ENCODE results near the gene ALDH18A1. TPM values are rescaled to one million over a fixed set of nuclear protein-coding genes. Genes with fewer than 3 reads are reported as not detected.

The ALDH18A1 gene
- total RNA-seq, 4 donors from 2014 or later: 2.6 to 6.7 (median 5.7) TPM

GRCh38 chr10:95560278-95561176 is 96.0 kb downstream of the ALDH18A1 start:
- peak overlapping the region; percentile 86 to 98 (median 88) for H3K4me3 ChIP-seq
- in situ Hi-C loops (cut with MboI; ENCODE audit: low sequenced_read_pairs in 4 of 4): no loop called here
- intact Hi-C loops (cut with DNase I; ENCODE audit: low total_unique reads): loop anchor here (2.0 kb wide), 1 partner anchor 82 kb away; no protein-coding TSS in a partner anchor
- H3K27me3 ChIP-seq: no peaks in the 10 kb centered on the region
- TF ChIP-seq POLR2A (IDR thresholded peaks at IDR 0.05) (no peak), CTCF (IDR thresholded peaks at IDR 0.05 in 4 of 5, conservative IDR thresholded peaks at IDR 0.05 in 1 of 5) (no peak)
- H3K27ac ChIP-seq: peak overlapping the region; percentile 84 to 96 (median 91)
- DNase-seq (peak in 1 of 2 donors; percentile 44), ATAC-seq (peak; percentile 44 to 54)
- no peaks in the 10 kb centered on the region for H3K36me3 ChIP-seq
- no peaks in the 10 kb centered on the region for H3K9me3 ChIP-seq
- peaks cover 30 to 46% of the 10 kb centered on the region in 2 donors for H3K4me1 ChIP-seq

GRCh38 chr10:95559896-95560277 is 96.6 kb downstream of the ALDH18A1 start:
- peak overlapping the region; percentile 84 to 96 (median 91) for H3K27ac ChIP-seq
- intact Hi-C loops (cut with DNase I; ENCODE audit: low total_unique reads): loop anchor here (2.0 kb wide), 1 partner anchor 81 kb away; no protein-coding TSS in a partner anchor
- peaks cover 30 to 52% of the 10 kb centered on the region in 2 donors for H3K4me1 ChIP-seq
- no peaks in the 10 kb centered on the region for H3K9me3 ChIP-seq
- peak overlapping the region; percentile 86 to 98 (median 88) for H3K4me3 ChIP-seq
- DNase-seq (no peak), ATAC-seq (no peak)
- in situ Hi-C loops (cut with MboI; ENCODE audit: low sequenced_read_pairs in 4 of 4): no loop called here
- TF ChIP-seq CTCF (IDR thresholded peaks at IDR 0.05 in 4 of 5, conservative IDR thresholded peaks at IDR 0.05 in 1 of 5): no peak
- TF ChIP-seq POLR2A (IDR thresholded peaks at IDR 0.05): no peak
- no peaks in the 10 kb centered on the region for H3K27me3 ChIP-seq
- H3K36me3 ChIP-seq: no peaks in the 10 kb centered on the region

- in situ Hi-C loops (cut with MboI; ENCODE audit: low sequenced_read_pairs in 4 of 4): no loop called here
- no peak for DNase-seq
These were observed 97.0 kb downstream of the ALDH18A1 start for GRCh38 chr10:95559471-95559870.

GRCh38 chr10:95558593-95559320 is 97.8 kb downstream of the ALDH18A1 start:
- no peaks in the 10 kb centered on the region for H3K36me3 ChIP-seq
- ATAC-seq (no peak), DNase-seq (no peak)
- no peaks in the 10 kb centered on the region for H3K27me3 ChIP-seq
- H3K4me3 ChIP-seq: peak overlapping the region; percentile 86 to 98 (median 88)
- intact Hi-C loops (cut with DNase I; ENCODE audit: low total_unique reads) (no loop called here), in situ Hi-C loops (cut with MboI; ENCODE audit: low sequenced_read_pairs in 4 of 4) (no loop called here)
- peaks cover 30 to 52% of the 10 kb centered on the region in 2 donors for H3K4me1 ChIP-seq
- TF ChIP-seq CTCF (IDR thresholded peaks at IDR 0.05 in 4 of 5, conservative IDR thresholded peaks at IDR 0.05 in 1 of 5) (no peak), POLR2A (IDR thresholded peaks at IDR 0.05) (no peak)
- H3K27ac ChIP-seq: peak overlapping the region; percentile 84 to 96 (median 91)
- no peaks in the 10 kb centered on the region for H3K9me3 ChIP-seq

More at GRCh38 chr10:95559471-95559870, 97.0 kb downstream of the ALDH18A1 start:
- Histone ChIP-seq H3K27me3 (no peaks in the 10 kb centered on the region), H3K27ac (peak overlapping the region; percentile 84 to 96 (median 91)), H3K4me3 (peak overlapping the region; percentile 86 to 98 (median 88)), H3K9me3 (no peaks in the 10 kb centered on the region), H3K4me1 (peaks cover 30 to 52% of the 10 kb centered on the region in 2 donors), H3K36me3 (no peaks in the 10 kb centered on the region)
- no peak for ATAC-seq
- TF ChIP-seq CTCF (IDR thresholded peaks at IDR 0.05 in 4 of 5, conservative IDR thresholded peaks at IDR 0.05 in 1 of 5) (no peak), POLR2A (IDR thresholded peaks at IDR 0.05) (no peak)
- intact Hi-C loops (cut with DNase I; ENCODE audit: low total_unique reads): no loop called here
